Measurements from ENCODE around the gene PDCD2L.
"Not testable (repeated sequence)": the region's sequence is repeated elsewhere in the genome, so short reads cannot be mapped to it uniquely, and the experiment has no call there.

PDCD2L gene

GRCh38 chr19:34375598-34375997 lies 28.6 kb upstream of the PDCD2L start:
- DNase-seq (ENCODE audit: low spot score), result no peak

DNA sequence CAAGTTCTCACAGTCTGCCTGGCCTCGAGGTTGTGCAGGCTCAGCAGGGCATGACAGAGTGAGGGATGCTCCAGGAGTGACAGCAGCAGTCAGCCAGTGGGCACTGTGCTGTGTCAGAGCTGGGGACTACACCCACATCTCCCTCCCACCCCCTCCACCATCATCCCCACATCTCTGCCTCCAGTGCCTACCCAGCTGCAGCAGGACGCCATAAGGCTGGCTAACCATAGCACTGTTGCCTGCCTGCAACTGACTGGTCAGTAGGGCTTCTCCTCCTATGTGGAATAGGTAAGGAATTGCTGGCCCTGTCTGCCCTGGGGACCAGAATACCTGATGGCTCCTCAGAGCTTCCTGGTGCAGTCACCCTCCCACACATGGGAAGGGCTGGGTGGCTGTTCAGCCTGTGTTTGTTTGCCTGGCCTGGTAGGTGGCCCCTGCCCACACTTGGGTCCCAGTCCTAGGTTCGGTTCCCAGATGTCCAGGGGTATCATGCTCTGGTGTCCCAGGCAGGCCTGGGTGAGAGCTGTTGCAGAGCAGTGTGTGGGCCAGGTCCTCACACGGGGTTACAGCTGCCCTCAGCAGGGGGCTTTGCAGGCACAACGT lies 23.5 kb upstream of the PDCD2L start:
- no peak for DNase-seq (ENCODE audit: low spot score)

- no peak for DNase-seq (ENCODE audit: low spot score)
Measured at GRCh38 chr19:34381399-34382251, 22.6 kb upstream of the PDCD2L start.

- no peak for DNase-seq (ENCODE audit: low spot score)
Measured at GRCh38 chr19:34382471-34382870, 21.7 kb upstream of the PDCD2L start.

DNA sequence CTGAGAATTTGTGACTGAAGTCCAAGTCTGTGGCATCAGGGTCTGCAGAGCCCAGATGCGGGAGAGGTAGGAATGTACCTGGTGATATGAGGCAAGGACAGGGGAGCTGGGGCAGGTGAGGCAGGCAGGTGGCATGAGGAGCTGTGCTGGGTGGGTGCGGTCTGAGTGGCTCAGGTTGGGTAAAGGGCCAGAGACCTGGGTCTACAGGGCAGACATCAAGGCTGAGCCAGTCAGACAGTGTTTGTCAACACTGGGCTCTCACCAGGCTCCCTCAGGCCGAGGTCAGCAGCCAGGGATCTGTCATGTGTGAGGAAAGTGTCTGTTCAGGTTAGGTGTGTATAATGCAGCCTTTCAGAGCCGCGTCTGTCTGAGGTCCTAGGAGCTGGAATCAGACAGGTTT lies 20.6 kb upstream of the PDCD2L start:
- no peak for DNase-seq (ENCODE audit: low spot score)

GRCh38 chr19:34386645-34387445 lies 17.4 kb upstream of the PDCD2L start:
- no peak for DNase-seq (ENCODE audit: low spot score)

DNA sequence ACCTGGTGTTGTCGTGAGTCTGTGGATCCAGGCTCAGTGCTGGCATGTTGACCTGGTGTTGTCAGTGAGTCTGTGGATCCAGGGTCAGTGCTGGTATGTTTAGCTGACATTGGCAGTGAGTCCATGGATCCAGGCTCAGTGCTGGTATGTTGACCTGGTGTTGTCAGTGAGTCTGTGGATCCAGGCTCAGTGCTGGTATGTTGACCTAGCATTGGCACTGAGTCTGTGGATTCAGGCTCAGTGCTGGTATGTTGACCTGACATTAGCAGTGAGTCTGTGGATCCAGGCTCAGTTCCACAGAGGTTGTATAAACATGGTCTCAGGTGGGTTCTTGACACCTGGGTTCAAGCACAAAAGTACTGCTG lies 16.8 kb upstream of the PDCD2L start:
- no peak for DNase-seq (ENCODE audit: low spot score)

- not testable (repeated sequence) for DNase-seq (ENCODE audit: low spot score)
Measured at GRCh38 chr19:34388745-34389144, 15.5 kb upstream of the PDCD2L start.

DNA sequence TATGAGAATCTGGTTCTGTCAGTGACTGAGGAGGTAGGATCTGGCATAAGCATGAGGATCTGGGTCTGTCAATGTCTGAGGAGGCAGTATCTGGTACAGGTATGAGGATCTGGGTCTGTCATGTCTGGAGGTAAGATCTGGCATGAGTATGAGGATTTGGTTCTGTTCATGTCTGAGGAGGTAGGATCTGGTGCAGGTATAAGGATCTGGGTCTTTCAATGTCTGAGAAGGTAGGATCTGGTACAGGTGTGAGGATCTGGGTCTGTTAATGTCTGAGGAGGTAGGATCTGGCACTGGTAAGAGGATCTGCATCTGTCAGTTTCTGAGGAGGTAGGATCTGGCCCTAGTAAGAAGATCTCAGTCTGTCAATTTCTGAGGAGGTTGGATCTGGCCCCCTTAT lies 12.4 kb upstream of the PDCD2L start:
- no peak for DNase-seq (ENCODE audit: low spot score)

DNA sequence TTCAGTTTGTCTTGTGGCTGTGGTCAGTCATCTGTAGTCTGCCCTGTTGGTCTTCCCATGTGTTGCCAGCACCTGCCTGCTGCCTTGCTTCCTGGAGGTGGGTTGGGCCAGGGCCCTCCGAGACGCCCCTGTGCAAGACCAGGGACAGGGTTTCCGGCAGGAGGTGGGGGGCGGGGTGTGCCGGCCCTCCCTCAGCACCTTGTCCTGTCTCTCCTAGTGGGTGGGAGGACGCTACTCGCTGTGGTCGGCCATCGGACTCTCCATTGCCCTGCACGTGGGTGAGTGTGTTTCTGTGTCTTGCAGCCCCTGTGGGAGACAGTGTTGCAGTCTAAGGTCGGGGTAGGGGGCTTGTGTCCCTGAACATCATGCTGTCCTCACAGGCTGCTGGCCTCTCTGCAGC lies 11.2 kb upstream of the PDCD2L start:
- DNase-seq (ENCODE audit: low spot score), result no peak

GRCh38 chr19:34393629-34394028 lies 10.6 kb upstream of the PDCD2L start:
- no peak for DNase-seq (ENCODE audit: low spot score)

GRCh38 chr19:34397853-34398252 lies 6.3 kb upstream of the PDCD2L start:
- DNase-seq (ENCODE audit: low spot score), result no peak

- no peak for DNase-seq (ENCODE audit: low spot score)
Measured at GRCh38 chr19:34399886-34400285, 4.3 kb upstream of the PDCD2L start.

DNA sequence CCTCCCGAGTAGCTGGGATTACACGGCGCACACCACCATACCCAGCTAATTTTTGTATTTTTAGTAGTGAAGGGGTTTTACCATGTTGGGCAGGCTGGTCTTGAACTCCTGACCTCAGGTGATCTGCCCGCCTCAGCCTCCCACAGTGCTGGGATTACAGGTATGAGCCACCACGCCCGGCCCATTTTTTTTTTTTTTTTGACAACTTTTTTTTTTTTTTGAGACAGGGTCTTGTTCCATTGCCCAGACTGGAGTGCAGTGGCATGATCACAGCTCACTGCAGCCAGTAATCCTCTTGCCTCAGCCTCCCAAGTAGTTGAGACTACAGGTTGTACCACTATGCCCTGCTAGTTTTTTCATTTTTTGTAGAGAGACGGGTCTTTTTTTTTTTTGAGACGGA lies 3.4 kb upstream of the PDCD2L start:
- not testable (repeated sequence) for DNase-seq (ENCODE audit: low spot score)

DNA sequence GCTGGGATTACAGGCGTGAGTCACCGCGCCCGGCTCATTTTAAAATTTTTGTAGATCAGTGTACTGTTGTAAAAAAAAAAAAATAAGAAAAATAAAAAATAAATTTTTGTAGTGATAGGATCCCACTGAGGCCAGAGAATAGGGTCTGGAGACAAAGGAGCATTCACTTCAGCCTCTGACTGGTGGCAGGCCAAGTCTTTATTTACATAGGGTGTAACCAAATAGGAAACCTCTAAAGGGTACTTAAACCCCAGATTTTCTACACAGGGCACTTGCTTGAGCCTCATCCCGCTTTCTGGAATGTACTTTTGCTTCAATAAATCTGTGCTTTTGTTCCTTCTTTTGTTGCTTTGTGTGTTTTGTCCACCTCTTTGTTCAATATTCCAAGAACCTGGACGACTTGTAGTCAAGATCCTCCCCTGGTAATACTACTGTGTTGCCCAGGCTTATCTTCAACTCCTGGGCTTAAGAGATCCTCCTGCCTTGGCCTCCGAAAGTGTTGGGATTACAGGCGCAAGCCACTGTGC lies 2.1 kb upstream of the PDCD2L start:
- peak; percentile 59 for DNase-seq (ENCODE audit: low spot score)

- DNase-seq (ENCODE audit: low spot score), result no peak
Measured at GRCh38 chr19:34403784-34404108, 453 bp upstream of the PDCD2L start.

DNA sequence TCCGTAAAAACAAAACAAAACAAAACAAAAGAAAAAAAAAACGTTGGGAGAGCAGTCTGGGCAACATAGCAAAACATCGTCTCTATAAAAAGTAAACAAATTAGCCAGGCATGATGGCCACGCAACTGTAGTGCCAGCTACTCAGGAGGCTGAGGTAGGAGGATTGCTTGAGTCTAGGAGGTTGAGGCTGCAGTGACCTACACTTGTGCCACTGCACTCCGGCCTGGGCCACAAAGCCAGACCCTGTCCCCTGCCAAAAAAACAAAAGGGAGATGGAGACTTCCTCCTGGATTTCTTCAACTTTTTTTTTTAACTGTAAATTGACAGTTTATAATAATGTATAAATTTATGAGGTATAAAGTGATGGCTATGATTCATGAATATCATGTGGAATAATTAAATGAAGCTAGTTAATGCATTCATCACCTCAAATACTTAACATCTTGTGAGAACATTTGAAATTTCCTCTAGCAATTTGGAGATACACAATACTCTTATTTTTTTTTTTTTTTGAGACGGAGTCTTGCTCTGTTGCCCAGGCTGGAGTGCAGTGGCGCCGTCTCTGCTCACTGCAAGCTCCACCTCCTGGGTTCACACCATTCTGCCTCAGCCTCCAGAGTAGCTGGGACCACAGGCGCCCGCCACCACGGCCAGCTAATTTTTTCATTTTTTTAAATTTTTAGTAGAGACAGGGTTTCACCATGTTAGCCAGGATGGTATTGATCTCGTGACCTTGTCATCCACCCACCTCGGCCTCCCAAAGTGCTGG lies 1.9 kb downstream of the PDCD2L start:
- no peak for DNase-seq (ENCODE audit: low spot score)

DNA sequence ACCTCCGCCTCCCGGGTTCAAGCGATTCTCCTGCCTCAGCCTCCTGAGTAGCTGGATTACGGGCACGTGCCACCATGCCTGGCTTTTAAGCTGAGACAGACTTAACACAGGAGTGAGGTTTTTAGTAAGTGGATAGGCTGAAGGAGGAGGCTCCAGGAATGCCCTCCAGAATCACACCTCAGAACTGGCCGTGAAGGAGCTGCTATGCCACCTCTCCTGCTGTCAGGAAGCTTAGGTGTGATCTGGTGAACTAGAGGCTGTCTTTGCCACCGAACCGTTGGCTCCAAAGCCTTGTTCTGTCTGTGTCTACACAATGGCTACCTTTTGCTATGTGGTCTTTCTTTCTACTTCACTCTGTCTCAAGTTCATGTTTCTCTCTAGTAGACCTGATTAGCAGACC lies 4.2 kb downstream of the PDCD2L start:
- no peak for DNase-seq (ENCODE audit: low spot score)

GRCh38 chr19:34409189-34410164 lies 5.3 kb downstream of the PDCD2L start:
- no peak for DNase-seq (ENCODE audit: low spot score)

- DNase-seq (ENCODE audit: low spot score), result no peak
Measured at GRCh38 chr19:34411216-34411615, 7.0 kb downstream of the PDCD2L start.

DNA sequence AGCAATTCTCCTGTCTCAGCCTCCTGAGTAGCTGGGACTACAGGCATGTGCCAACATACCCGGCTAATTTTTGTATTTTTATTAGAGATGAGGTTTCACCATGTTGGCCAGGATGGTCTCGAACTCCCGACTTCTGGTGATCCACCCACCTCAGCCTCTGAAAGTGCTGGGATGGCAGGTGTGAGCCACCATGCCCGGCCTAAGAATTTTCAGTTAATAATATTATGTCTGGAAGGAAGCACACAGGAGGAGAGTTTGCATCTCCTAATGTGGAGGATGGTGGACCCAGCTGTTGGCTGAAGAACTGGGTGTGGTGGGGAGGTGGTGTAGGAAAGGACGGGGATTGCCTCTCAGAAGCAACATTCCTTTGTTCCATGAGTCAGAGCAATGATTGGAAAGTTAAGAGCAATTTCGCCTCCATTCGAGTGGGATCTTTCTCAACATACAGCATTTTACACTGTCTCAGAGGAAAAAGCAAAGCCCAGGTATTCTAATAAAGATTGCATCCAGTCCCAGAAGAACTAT lies 11.9 kb downstream of the PDCD2L start:
- DNase-seq (ENCODE audit: low spot score), result no peak
